AG04450 (cell line): ENCODE results near the gene SOX9. TPM values are rescaled to one million over a fixed set of nuclear protein-coding genes. Genes with fewer than 3 reads are reported as not detected.

ENCODE experiments used
- CTCF ChIA-PET: fragments of 300-600, 350-600 bp; formaldehyde crosslinking; extraction: SDS; loops from one replicate; lab custom pipeline; 2022; ENCODE audit warnings: antibody characterized with exemption, inconsistent platforms; lab: Charles Lee
- POLR2A ChIA-PET: fragments of 350-600 bp; formaldehyde crosslinking; extraction: SDS; loops from one replicate; lab custom pipeline; 2021; ENCODE audit warnings: antibody characterized with exemption, inconsistent platforms; lab: Yijun Ruan, JAX
- DNase-seq: peaks from one replicate; pipeline ENCODE4 v3.0.0-alpha.2; 2011; ENCODE audit warnings: low read depth, low spot score
- H3K27ac ChIP-seq: one replicate; pipeline ENCODE4 v1.5.1; 2012; ENCODE audit warnings: low read depth, low read length, control low read depth
- H3K27me3 ChIP-seq: one replicate; pipeline ENCODE4 v1.6.0; 2012; ENCODE audit warnings: low read length; ENCODE audit not compliant: control insufficient read depth, insufficient read depth
- H3K4me3 ChIP-seq: 2 replicates; pipeline ENCODE4 v1.5.1; 2011; ENCODE audit warnings: mild to moderate bottlenecking, low read depth, low read length, control low read depth
- H3K9me3 ChIP-seq: 2 replicates; pipeline ENCODE4 v1.5.1; 2012; ENCODE audit warnings: low read length; ENCODE audit not compliant: control insufficient read depth, insufficient read depth
- polyA plus RNA-seq: library from polyadenylated mRNA; depleted of rRNA; stranded (reverse); fragments of >200 nt; gene quantifications from 2 replicates; pipeline ENCODE4 v1.2.3, GENCODE V29; 2011
- TF ChIP-seq, protein P1 (sequence below): IDR thresholded peaks from 2 replicates; pipeline ENCODE4 v1.5.1; 2011; ENCODE audit warnings: low read depth, low read length, control low read depth, inconsistent platforms

Gene SOX9
- polyA plus RNA-seq, 1 experiment, result 5.5 TPM

DNA sequence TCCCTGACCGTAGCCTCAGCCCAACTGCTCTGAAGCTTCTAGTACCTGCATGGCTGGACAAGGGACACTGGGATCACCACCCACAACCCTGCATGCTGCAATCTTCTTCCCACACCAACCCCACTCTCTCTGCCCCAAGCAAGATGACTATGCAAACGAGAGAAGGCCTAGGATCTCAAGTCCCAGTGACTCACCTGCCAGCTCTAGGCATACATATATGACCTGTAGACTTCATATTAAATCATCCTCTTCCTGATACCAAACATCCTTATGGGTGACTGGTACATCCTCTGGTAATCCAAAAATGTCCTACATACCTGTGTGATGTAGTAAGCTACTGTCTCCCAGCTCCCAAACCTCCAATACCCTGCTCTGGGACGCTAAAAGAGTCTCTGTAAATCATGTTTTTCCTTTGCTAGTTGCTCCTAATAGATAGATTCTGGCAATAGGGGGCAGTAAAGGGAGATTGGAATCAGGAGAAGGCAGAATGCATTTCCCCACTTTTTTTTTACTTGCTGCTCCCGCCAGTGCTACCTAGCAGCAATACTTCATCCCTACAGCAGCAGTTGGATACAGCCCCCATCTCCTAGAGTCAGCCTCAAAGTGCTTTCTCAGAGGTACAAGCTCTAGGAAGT is 43.4 kb upstream of the SOX9 start:
- DNase-seq, result no peak
- CTCF ChIA-PET, result interaction anchor here (0.6 to 1.3 kb wide), 2 partner anchors 13 to 51 kb away, joined by 3 to 8 read pairs; no protein-coding TSS in a partner anchor
- TF ChIP-seq, protein P1, sequence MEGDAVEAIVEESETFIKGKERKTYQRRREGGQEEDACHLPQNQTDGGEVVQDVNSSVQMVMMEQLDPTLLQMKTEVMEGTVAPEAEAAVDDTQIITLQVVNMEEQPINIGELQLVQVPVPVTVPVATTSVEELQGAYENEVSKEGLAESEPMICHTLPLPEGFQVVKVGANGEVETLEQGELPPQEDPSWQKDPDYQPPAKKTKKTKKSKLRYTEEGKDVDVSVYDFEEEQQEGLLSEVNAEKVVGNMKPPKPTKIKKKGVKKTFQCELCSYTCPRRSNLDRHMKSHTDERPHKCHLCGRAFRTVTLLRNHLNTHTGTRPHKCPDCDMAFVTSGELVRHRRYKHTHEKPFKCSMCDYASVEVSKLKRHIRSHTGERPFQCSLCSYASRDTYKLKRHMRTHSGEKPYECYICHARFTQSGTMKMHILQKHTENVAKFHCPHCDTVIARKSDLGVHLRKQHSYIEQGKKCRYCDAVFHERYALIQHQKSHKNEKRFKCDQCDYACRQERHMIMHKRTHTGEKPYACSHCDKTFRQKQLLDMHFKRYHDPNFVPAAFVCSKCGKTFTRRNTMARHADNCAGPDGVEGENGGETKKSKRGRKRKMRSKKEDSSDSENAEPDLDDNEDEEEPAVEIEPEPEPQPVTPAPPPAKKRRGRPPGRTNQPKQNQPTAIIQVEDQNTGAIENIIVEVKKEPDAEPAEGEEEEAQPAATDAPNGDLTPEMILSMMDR, result 0 out of 2 replicates have a peak, but pooled peaks have one; percentile 9
- Histone ChIP-seq H3K27me3 (peaks cover 4% of the 10 kb centered on the region), H3K9me3 (no peaks in the 10 kb centered on the region), H3K4me3 (no peak overlapping the region), H3K27ac (no peak overlapping the region)
- POLR2A ChIA-PET, result no interaction called here

DNA sequence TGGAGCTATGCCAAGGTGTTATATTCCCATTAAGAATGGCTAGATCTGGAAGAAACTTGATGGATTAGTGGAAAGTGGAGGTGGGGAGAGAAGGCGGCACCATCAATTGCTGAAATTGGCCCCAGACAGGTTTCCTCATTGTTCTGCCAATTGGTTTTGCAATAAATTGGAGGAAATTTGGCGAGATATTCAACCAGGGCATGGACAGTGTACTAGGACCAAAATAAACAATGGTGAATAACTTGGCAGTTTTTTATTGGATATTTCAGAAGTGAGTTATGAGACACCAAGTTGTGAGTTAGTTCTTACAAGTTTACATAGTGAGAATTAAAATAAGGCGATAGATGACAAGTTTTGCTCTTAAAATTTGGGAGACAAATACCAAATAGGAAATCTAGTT is 41.1 kb upstream of the SOX9 start:
- peaks cover 4% of the 10 kb centered on the region for H3K27me3 ChIP-seq
- POLR2A ChIA-PET, result no interaction called here
- H3K4me3 ChIP-seq, result no peak overlapping the region
- TF ChIP-seq, protein P1, result no peak
- DNase-seq, result no peak
- CTCF ChIA-PET, result no interaction called here
- H3K27ac ChIP-seq, result no peak overlapping the region
- H3K9me3 ChIP-seq, result no peaks in the 10 kb centered on the region

DNA sequence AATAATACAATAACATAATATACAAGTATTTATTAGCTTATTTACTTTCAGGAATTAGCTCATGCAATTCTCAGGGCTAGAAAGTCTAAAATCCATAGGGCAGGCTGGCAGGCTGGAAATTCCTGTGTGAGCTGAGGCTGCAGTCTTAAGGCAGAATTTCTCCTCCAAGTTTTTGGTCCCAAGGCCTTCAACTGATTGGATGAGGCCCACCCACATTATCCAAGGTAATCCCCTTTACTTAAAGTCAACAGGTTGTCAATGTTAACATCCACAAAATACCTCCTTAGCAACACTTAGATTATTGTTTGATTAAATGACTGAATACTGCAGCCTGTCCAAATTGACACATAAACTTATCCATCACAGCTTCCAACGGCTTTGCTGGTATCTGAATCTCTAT is 32.9 kb upstream of the SOX9 start:
- TF ChIP-seq, protein P1, result no peak
- DNase-seq, result no peak
- no peaks in the 10 kb centered on the region for H3K9me3 ChIP-seq
- ChIA-PET POLR2A (no interaction called here), CTCF (no interaction called here)
- no peak overlapping the region for H3K4me3 ChIP-seq
- H3K27ac ChIP-seq, result no peak overlapping the region
- H3K27me3 ChIP-seq, result peaks cover 2% of the 10 kb centered on the region

DNA sequence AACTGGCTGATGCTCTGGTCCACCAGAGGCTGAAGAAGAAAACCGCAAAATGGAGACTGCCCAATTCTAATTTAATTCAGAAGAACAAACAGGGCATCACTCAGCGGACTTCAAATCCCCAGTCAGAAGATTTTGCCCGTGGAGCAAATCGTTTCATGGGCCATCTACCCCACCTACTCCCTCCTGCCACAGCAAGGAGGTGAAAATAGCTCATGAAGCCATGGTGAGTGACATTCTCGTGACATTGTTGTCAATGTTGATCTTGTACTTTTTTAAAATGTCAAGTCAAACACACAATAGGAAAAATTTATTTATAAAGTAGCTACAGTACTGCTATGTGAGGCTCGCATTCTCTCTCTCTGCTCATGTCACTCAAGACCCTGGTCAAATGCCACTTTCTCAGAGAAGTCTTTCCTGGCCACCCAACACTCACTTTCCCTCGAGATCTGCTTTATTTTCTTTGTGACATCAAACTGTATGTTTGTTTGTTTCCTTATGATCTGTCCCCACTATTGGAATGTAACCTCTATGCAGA is 31.3 kb upstream of the SOX9 start:
- no peak overlapping the region for H3K4me3 ChIP-seq
- TF ChIP-seq, protein P1, result no peak
- H3K27ac ChIP-seq, result no peak overlapping the region
- ChIA-PET CTCF (no interaction called here), POLR2A (no interaction called here)
- peaks cover 2% of the 10 kb centered on the region for H3K27me3 ChIP-seq
- H3K9me3 ChIP-seq, result no peaks in the 10 kb centered on the region
- DNase-seq, result no peak

DNA sequence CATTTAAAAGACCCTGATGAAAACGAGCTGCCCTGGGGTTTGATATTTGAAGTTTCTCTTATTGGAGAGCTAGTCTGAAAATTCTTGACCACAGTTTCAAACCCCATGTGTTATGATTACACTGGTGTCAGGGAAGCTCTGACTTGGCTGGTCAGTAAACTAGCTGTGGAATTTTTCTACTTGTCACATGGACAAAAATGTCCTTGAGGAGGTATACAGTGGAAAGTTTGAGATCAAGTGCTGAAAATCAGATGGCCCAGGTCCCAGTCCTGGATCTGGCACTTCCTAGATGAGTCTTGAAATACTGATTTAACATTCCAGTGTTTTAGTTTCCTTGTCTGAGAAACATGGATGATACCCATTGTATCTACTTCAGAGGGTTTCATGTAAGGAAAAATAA is 30.7 kb upstream of the SOX9 start:
- TF ChIP-seq, protein P1, result no peak
- no peaks in the 10 kb centered on the region for H3K9me3 ChIP-seq
- ChIA-PET POLR2A (no interaction called here), CTCF (interaction anchor here (1.2 kb wide), 1 partner anchor 12 kb away, joined by 3 read pairs; no protein-coding TSS in a partner anchor)
- H3K27ac ChIP-seq, result no peak overlapping the region
- H3K4me3 ChIP-seq, result no peak overlapping the region
- DNase-seq, result no peak
- H3K27me3 ChIP-seq, result peaks cover 2% of the 10 kb centered on the region
